ENCODE data around the gene WDR70.

Gene WDR70

GRCh38 chr5:37657046-37657445, 277.9 kb downstream of the WDR70 start:
- Histone ChIP-seq H3K9me3 (peaks cover 22% of the 10 kb centered on the region; the same call in 1 of the 2 replicates), H3K9ac (no peak overlapping the region), H3K36me3 (no peaks in the 10 kb centered on the region), H3K4me2 (no peak overlapping the region), H3K4me1 (0 out of 2 replicates have a peak, but pooled peaks cover 7% of the 10 kb centered on the region), H3K27me3 (no peaks in the 10 kb centered on the region), H4K20me1 (no peaks in the 10 kb centered on the region), H3K4me3 (no peak overlapping the region), H3K27ac (no peak overlapping the region)
- TF ChIP-seq Cebpa-rat (IDR thresholded peaks at IDR 0.05) = no peak

GRCh38 chr5:37658440-37658839, 279.3 kb downstream of the WDR70 start:
- Histone ChIP-seq H3K4me3 (no peak overlapping the region), H4K20me1 (no peaks in the 10 kb centered on the region), H3K9ac (no peak overlapping the region), H3K27me3 (no peaks in the 10 kb centered on the region), H3K4me1 (0 out of 2 replicates have a peak, but pooled peaks cover 7% of the 10 kb centered on the region), H3K9me3 (peaks cover 20% of the 10 kb centered on the region; the same call in 1 of the 2 replicates), H3K27ac (no peak overlapping the region), H3K4me2 (no peak overlapping the region), H3K36me3 (no peaks in the 10 kb centered on the region)
- TF ChIP-seq Cebpa-rat (IDR thresholded peaks at IDR 0.05) = no peak

GRCh38 chr5:37660319-37660718, 281.2 kb downstream of the WDR70 start:
- Histone ChIP-seq H3K27me3 (no peaks in the 10 kb centered on the region), H3K27ac (no peak overlapping the region), H3K36me3 (no peaks in the 10 kb centered on the region), H3K9ac (no peak overlapping the region), H4K20me1 (0 out of 2 replicates have a peak, but pooled peaks cover under 1% of the 10 kb centered on the region), H3K9me3 (0 out of 2 replicates have a peak, but pooled peaks cover under 1% of the 10 kb centered on the region), H3K4me3 (no peak overlapping the region), H3K4me1 (0 out of 2 replicates have a peak, but pooled peaks cover 7% of the 10 kb centered on the region), H3K4me2 (no peak overlapping the region)
- no peak for TF ChIP-seq Cebpa-rat (IDR thresholded peaks at IDR 0.05)

- Histone ChIP-seq H3K27me3 (no peaks in the 10 kb centered on the region), H3K9ac (no peak overlapping the region), H3K36me3 (no peaks in the 10 kb centered on the region), H4K20me1 (peaks cover 9% of the 10 kb centered on the region; the same call in 1 of the 2 replicates), H3K27ac (no peak overlapping the region), H3K9me3 (no peaks in the 10 kb centered on the region), H3K4me3 (no peak overlapping the region), H3K4me2 (no peak overlapping the region), H3K4me1 (0 out of 2 replicates have a peak, but pooled peaks cover 7% of the 10 kb centered on the region)
- TF ChIP-seq Cebpa-rat (IDR thresholded peaks at IDR 0.05) = no peak
Measured at GRCh38 chr5:37661227-37661920, 282.3 kb downstream of the WDR70 start.

GRCh38 chr5:37661951-37662350, 282.8 kb downstream of the WDR70 start:
- peaks cover 9% of the 10 kb centered on the region; the same call in 1 of the 2 replicates for H4K20me1 ChIP-seq
- H3K4me1 ChIP-seq = 0 out of 2 replicates have a peak, but pooled peaks cover 7% of the 10 kb centered on the region
- no peaks in the 10 kb centered on the region for H3K27me3 ChIP-seq
- TF ChIP-seq Cebpa-rat (IDR thresholded peaks at IDR 0.05) = no peak
- H3K9ac ChIP-seq = no peak overlapping the region
- no peak overlapping the region for H3K27ac ChIP-seq
- no peaks in the 10 kb centered on the region for H3K36me3 ChIP-seq
- no peak overlapping the region for H3K4me3 ChIP-seq
- no peaks in the 10 kb centered on the region for H3K9me3 ChIP-seq
- H3K4me2 ChIP-seq = no peak overlapping the region

- H3K4me2 ChIP-seq = no peak overlapping the region
- H3K36me3 ChIP-seq = no peaks in the 10 kb centered on the region
- no peak overlapping the region for H3K9ac ChIP-seq
- no peak for TF ChIP-seq Cebpa-rat (IDR thresholded peaks at IDR 0.05)
- H3K4me1 ChIP-seq = 0 out of 2 replicates have a peak, but pooled peaks cover 7% of the 10 kb centered on the region
- no peaks in the 10 kb centered on the region for H3K27me3 ChIP-seq
- H4K20me1 ChIP-seq = peaks cover 9% of the 10 kb centered on the region; the same call in 1 of the 2 replicates
- H3K27ac ChIP-seq = no peak overlapping the region
- H3K4me3 ChIP-seq = no peak overlapping the region
- no peaks in the 10 kb centered on the region for H3K9me3 ChIP-seq
Measured at GRCh38 chr5:37662362-37662761, 283.2 kb downstream of the WDR70 start.

GRCh38 chr5:37662789-37663485, 283.8 kb downstream of the WDR70 start:
- Histone ChIP-seq H3K9ac (no peak overlapping the region), H3K4me1 (0 out of 2 replicates have a peak, but pooled peaks cover 7% of the 10 kb centered on the region), H3K4me3 (no peak overlapping the region), H3K36me3 (no peaks in the 10 kb centered on the region), H3K9me3 (no peaks in the 10 kb centered on the region), H3K4me2 (no peak overlapping the region), H3K27me3 (no peaks in the 10 kb centered on the region), H3K27ac (no peak overlapping the region), H4K20me1 (peaks cover 9% of the 10 kb centered on the region; the same call in 1 of the 2 replicates)
- TF ChIP-seq Cebpa-rat (IDR thresholded peaks at IDR 0.05) = no peak

- Histone ChIP-seq H3K36me3 (no peaks in the 10 kb centered on the region), H3K4me1 (0 out of 2 replicates have a peak, but pooled peaks cover 7% of the 10 kb centered on the region), H3K4me3 (no peak overlapping the region), H3K9ac (no peak overlapping the region), H3K27me3 (no peaks in the 10 kb centered on the region), H3K27ac (no peak overlapping the region), H3K9me3 (no peaks in the 10 kb centered on the region), H4K20me1 (peaks cover 9% of the 10 kb centered on the region; the same call in 1 of the 2 replicates), H3K4me2 (no peak overlapping the region)
- no peak for TF ChIP-seq Cebpa-rat (IDR thresholded peaks at IDR 0.05)
Measured at GRCh38 chr5:37663538-37663937, 284.4 kb downstream of the WDR70 start.

- Histone ChIP-seq H3K36me3 (no peaks in the 10 kb centered on the region), H3K4me3 (no peak overlapping the region), H3K27ac (no peak overlapping the region), H3K9me3 (no peaks in the 10 kb centered on the region), H3K4me2 (no peak overlapping the region), H4K20me1 (peaks cover 9% of the 10 kb centered on the region; the same call in 1 of the 2 replicates), H3K27me3 (no peaks in the 10 kb centered on the region), H3K9ac (no peak overlapping the region), H3K4me1 (0 out of 2 replicates have a peak, but pooled peaks cover 7% of the 10 kb centered on the region)
- no peak for TF ChIP-seq Cebpa-rat (IDR thresholded peaks at IDR 0.05)
Measured at GRCh38 chr5:37664551-37664950, 285.4 kb downstream of the WDR70 start.

GRCh38 chr5:37665272-37665671, 286.2 kb downstream of the WDR70 start:
- H3K4me3 ChIP-seq = no peak overlapping the region
- H3K27ac ChIP-seq = no peak overlapping the region
- no peaks in the 10 kb centered on the region for H3K36me3 ChIP-seq
- H3K9me3 ChIP-seq = no peaks in the 10 kb centered on the region
- H4K20me1 ChIP-seq = peaks cover 9% of the 10 kb centered on the region; the same call in 1 of the 2 replicates
- no peak overlapping the region for H3K4me2 ChIP-seq
- no peak overlapping the region for H3K9ac ChIP-seq
- no peak for TF ChIP-seq Cebpa-rat (IDR thresholded peaks at IDR 0.05)
- no peaks in the 10 kb centered on the region for H3K27me3 ChIP-seq
- 0 out of 2 replicates have a peak, but pooled peaks cover 6% of the 10 kb centered on the region for H3K4me1 ChIP-seq

Measured in BLaER1 (cell line).